GM20431 (cell line): ENCODE results near the gene DAPK1.

Experiments used
- in situ Hi-C: fragments of 300-500 bp; cut with MseI, MboI; formaldehyde crosslinking; loops from one replicate; pipeline ENCODE4 v1.15.0; 2020; ENCODE audit warnings: low sequenced_read_pairs; ENCODE audit not compliant: unreplicated experiment

Gene DAPK1

GRCh38 chr9:87604886-87605588, 107.4 kb downstream of the DAPK1 start:
- in situ Hi-C loops = no loop called here

GRCh38 chr9:87605676-87606075, 108.0 kb downstream of the DAPK1 start:
- in situ Hi-C loops = no loop called here

- in situ Hi-C loops = no loop called here
Measured at GRCh38 chr9:87606841-87607521, 109.3 kb downstream of the DAPK1 start.

- in situ Hi-C loops = no loop called here
Measured at GRCh38 chr9:87607859-87608258, 110.2 kb downstream of the DAPK1 start.

GRCh38 chr9:87609002-87609401, 111.3 kb downstream of the DAPK1 start:
- in situ Hi-C loops = no loop called here

- in situ Hi-C loops = no loop called here
Measured at GRCh38 chr9:87609486-87609885, 111.8 kb downstream of the DAPK1 start.

- in situ Hi-C loops = no loop called here
Measured at GRCh38 chr9:87610200-87611155, 112.8 kb downstream of the DAPK1 start.

- in situ Hi-C loops = no loop called here
Measured at GRCh38 chr9:87611776-87612175, 114.1 kb downstream of the DAPK1 start.

- in situ Hi-C loops = no loop called here
Measured at GRCh38 chr9:87612536-87612935, 114.9 kb downstream of the DAPK1 start.

- in situ Hi-C loops = no loop called here
Measured at GRCh38 chr9:87613265-87614111, 115.8 kb downstream of the DAPK1 start.

GRCh38 chr9:87614397-87614796, 116.7 kb downstream of the DAPK1 start:
- in situ Hi-C loops = no loop called here

GRCh38 chr9:87615136-87615535, 117.5 kb downstream of the DAPK1 start:
- in situ Hi-C loops = no loop called here

GRCh38 chr9:87615547-87616148, 118.0 kb downstream of the DAPK1 start:
- in situ Hi-C loops = no loop called here

- in situ Hi-C loops = no loop called here
Measured at GRCh38 chr9:87618226-87618625, 120.6 kb downstream of the DAPK1 start.

- in situ Hi-C loops = no loop called here
Measured at GRCh38 chr9:87618931-87619330, 121.3 kb downstream of the DAPK1 start.

GRCh38 chr9:87619346-87619745, 121.7 kb downstream of the DAPK1 start:
- in situ Hi-C loops = no loop called here

- in situ Hi-C loops = no loop called here
Measured at GRCh38 chr9:87620731-87621322, 123.2 kb downstream of the DAPK1 start.

GRCh38 chr9:87622098-87622497, 124.4 kb downstream of the DAPK1 start:
- in situ Hi-C loops = no loop called here

GRCh38 chr9:87622923-87623322, 125.3 kb downstream of the DAPK1 start:
- in situ Hi-C loops = no loop called here
